ENCODE results near the gene MT3. TPM values are rescaled to one million over a fixed set of nuclear protein-coding genes. Genes with fewer than 3 reads are reported as not detected.

The MT3 gene
- total RNA-seq, 2 donors from 2014 or later: not detected

DNA sequence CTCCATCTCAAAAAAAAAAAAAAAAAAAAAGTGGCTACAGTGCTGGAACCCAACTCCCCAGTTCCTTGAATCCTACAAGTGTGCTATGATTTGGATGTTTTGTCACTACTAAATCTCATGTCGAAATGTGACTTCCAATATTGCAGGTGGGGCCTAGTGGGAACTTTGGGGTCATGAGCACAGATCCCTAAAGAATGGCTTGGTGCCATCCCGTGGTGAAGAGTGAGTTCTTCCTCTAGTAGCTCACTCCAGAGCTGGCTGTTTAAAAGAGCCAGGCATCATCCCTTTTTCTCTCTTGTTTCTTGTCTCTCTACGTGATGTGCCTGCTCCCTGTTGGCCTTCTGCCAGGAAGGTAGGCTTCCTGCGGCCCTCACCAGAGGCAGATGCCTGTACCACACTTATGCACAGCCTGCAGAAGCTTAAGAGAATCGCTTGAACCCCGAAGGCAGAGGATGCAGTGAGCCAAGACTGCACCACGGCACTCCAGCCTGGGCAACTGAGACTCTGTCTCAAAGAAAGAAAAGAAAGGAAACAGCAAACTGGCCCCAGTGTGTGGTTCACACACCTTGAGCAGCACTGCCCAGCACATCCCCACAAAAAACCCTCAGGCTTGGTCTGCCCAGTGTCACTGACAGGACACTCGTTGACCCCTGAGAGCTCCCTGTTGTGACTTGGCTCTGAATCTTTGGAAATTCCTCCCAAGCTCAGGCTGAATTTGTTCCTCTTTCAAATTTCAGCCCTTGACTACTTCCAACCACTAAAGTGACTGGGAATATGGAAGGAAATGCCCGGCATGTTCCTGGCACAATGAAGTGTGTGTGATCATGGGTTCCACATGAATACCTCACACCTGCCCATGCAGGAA is 39.4 kb downstream of the MT3 start:
- H3K27ac Mint-ChIP-seq: no peak overlapping the region
- no peak overlapping the region for H3K4me3 Mint-ChIP-seq
- Histone ChIP-seq H3K4me3 (ENCODE audit: low read length) (no peak overlapping the region), H3K9me3 (ENCODE audit: control insufficient read depth, low read length) (no peaks in the 10 kb centered on the region), H3K36me3 (ENCODE audit: control insufficient read depth, insufficient read depth, low read length) (no peaks in the 10 kb centered on the region), H3K27me3 (ENCODE audit: control insufficient read depth, insufficient read depth, low read length, poor library complexity, severe bottlenecking) (peaks cover 93% of the 10 kb centered on the region), H3K4me1 (ENCODE audit: control insufficient read depth, insufficient read depth, low read length) (no peaks in the 10 kb centered on the region), H3K27ac (ENCODE audit: low read depth, low read length) (no peak overlapping the region), H3K9ac (ENCODE audit: extremely low read depth, low read length, poor library complexity, severe bottlenecking) (no peak overlapping the region)
- peaks cover 16% of the 10 kb centered on the region for H3K4me1 Mint-ChIP-seq
- no peak for DNase-seq
- TF ChIP-seq, protein P1, sequence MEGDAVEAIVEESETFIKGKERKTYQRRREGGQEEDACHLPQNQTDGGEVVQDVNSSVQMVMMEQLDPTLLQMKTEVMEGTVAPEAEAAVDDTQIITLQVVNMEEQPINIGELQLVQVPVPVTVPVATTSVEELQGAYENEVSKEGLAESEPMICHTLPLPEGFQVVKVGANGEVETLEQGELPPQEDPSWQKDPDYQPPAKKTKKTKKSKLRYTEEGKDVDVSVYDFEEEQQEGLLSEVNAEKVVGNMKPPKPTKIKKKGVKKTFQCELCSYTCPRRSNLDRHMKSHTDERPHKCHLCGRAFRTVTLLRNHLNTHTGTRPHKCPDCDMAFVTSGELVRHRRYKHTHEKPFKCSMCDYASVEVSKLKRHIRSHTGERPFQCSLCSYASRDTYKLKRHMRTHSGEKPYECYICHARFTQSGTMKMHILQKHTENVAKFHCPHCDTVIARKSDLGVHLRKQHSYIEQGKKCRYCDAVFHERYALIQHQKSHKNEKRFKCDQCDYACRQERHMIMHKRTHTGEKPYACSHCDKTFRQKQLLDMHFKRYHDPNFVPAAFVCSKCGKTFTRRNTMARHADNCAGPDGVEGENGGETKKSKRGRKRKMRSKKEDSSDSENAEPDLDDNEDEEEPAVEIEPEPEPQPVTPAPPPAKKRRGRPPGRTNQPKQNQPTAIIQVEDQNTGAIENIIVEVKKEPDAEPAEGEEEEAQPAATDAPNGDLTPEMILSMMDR (conservative IDR thresholded peaks at IDR 0.05): no peak
- no peaks in the 10 kb centered on the region for H3K36me3 Mint-ChIP-seq (ENCODE audit: low read depth)
- no peaks in the 10 kb centered on the region for H3K9me3 Mint-ChIP-seq
- H3K27me3 Mint-ChIP-seq (ENCODE audit: insufficient read depth): peaks cover 92% of the 10 kb centered on the region
- WGBS, 2 experiments (ENCODE audit: insufficient coverage in 1 of 2, insufficient read length in 1 of 2): 78 to 79% methylated on average over 5 to 9 of the region's 9 CpGs

- peaks cover 96% of the 10 kb centered on the region for H3K27me3 ChIP-seq (ENCODE audit: control insufficient read depth, insufficient read depth, low read length, poor library complexity, severe bottlenecking)
These were observed 40.2 kb downstream of the MT3 start for GRCh38 chr16:56629531-56629930.

DNA sequence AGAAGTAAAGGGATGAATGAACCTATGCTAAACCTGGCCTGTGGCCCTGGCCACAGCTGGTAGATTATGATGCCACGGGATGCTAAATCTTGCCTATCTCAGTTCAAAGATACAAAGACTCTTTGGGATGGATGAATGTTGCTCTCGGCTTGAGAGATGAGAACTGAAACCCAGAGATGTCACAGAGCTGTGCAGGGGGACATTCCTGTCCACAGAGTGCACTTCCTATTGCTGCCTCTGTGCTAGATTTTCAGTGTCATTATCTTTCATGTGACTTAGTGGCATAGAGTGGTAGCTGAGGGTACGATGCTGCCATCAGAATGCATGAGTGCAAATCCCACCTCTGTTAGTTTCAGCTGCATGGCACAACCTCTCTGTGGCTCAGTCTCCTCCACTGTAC is 40.8 kb downstream of the MT3 start:
- H3K27ac ChIP-seq (ENCODE audit: low read depth, low read length): no peak overlapping the region
- Mint-ChIP-seq H3K4me3 (no peak overlapping the region), H3K27me3 (ENCODE audit: insufficient read depth) (peaks cover 94% of the 10 kb centered on the region), H3K9me3 (no peaks in the 10 kb centered on the region), H3K36me3 (ENCODE audit: low read depth) (no peaks in the 10 kb centered on the region), H3K4me1 (peaks cover 17% of the 10 kb centered on the region), H3K27ac (no peak overlapping the region)
- no peaks in the 10 kb centered on the region for H3K36me3 ChIP-seq (ENCODE audit: control insufficient read depth, insufficient read depth, low read length)
- H3K9ac ChIP-seq (ENCODE audit: extremely low read depth, low read length, poor library complexity, severe bottlenecking): no peak overlapping the region
- DNase-seq: no peak
- WGBS, 2 experiments (ENCODE audit: insufficient coverage in 1 of 2, insufficient read length in 1 of 2): 88 to 93% methylated on average over 3 of the region's 3 CpGs
- TF ChIP-seq, protein P1 (conservative IDR thresholded peaks at IDR 0.05): no peak
- no peak overlapping the region for H3K4me3 ChIP-seq (ENCODE audit: low read length)
- no peaks in the 10 kb centered on the region for H3K9me3 ChIP-seq (ENCODE audit: control insufficient read depth, low read length)
- H3K27me3 ChIP-seq (ENCODE audit: control insufficient read depth, insufficient read depth, low read length, poor library complexity, severe bottlenecking): peaks cover 96% of the 10 kb centered on the region
- no peaks in the 10 kb centered on the region for H3K4me1 ChIP-seq (ENCODE audit: control insufficient read depth, insufficient read depth, low read length)

More at GRCh38 chr16:56629531-56629930, 40.2 kb downstream of the MT3 start:
- Histone ChIP-seq H3K27ac (ENCODE audit: low read depth, low read length) (no peak overlapping the region), H3K9me3 (ENCODE audit: control insufficient read depth, low read length) (no peaks in the 10 kb centered on the region), H3K4me3 (ENCODE audit: low read length) (no peak overlapping the region), H3K4me1 (ENCODE audit: control insufficient read depth, insufficient read depth, low read length) (no peaks in the 10 kb centered on the region), H3K9ac (ENCODE audit: extremely low read depth, low read length, poor library complexity, severe bottlenecking) (no peak overlapping the region), H3K36me3 (ENCODE audit: control insufficient read depth, insufficient read depth, low read length) (no peaks in the 10 kb centered on the region)
- Mint-ChIP-seq H3K4me3 (no peak overlapping the region), H3K36me3 (ENCODE audit: low read depth) (no peaks in the 10 kb centered on the region), H3K4me1 (peaks cover 16% of the 10 kb centered on the region), H3K27ac (no peak overlapping the region), H3K9me3 (no peaks in the 10 kb centered on the region), H3K27me3 (ENCODE audit: insufficient read depth) (peaks cover 94% of the 10 kb centered on the region)
- WGBS, 2 experiments (ENCODE audit: insufficient coverage in 1 of 2, insufficient read length in 1 of 2): 75 to 91% methylated on average over 1 to 3 of the region's 3 CpGs
- DNase-seq: no peak
- TF ChIP-seq, protein P1 (conservative IDR thresholded peaks at IDR 0.05): no peak

Measured in endodermal cell (in vitro differentiated cells).